Natural killer cell (primary cell): ENCODE results near the gene KCNJ12. TPM values are rescaled to one million over a fixed set of nuclear protein-coding genes. Genes with fewer than 3 reads are reported as not detected.
"Not testable (repeated sequence)": the region's sequence is repeated elsewhere in the genome, so short reads cannot be mapped to it uniquely, and the experiment has no call there.

Experiments
- ATAC-seq, 3 donors: fragments of 150-1000 bp in 2 of 3; fragments of 200-7000 bp in 1 of 3; cut with Tn5 transposase; 1 replicate in 1 of 3; 2 replicates in 2 of 3; pipeline ENCODE4 v1.10.0; 2021; ENCODE audit warnings: mild to moderate bottlenecking in 2 of 3, moderate library complexity in 2 of 3
- DNase-seq, 2 donors: peaks; one replicate each; pipeline versions ENCODE4 v3.0.0 to v3.0.0-alpha.2; 2013 to 2021; ENCODE audit warnings: mixed read lengths in 1 of 2
- H3K27ac ChIP-seq: one replicate; pipeline ENCODE4 v1.5.1; 2013; ENCODE audit warnings: mild to moderate bottlenecking, low read length
- H3K27me3 ChIP-seq: one replicate; pipeline ENCODE4 v1.6.1; 2013; ENCODE audit warnings: low read length; ENCODE audit not compliant: control insufficient read depth, insufficient read depth
- H3K36me3 ChIP-seq: one replicate; pipeline ENCODE4 v1.6.1; 2013; ENCODE audit warnings: low read length; ENCODE audit not compliant: control insufficient read depth, insufficient read depth
- H3K4me1 ChIP-seq: one replicate; pipeline ENCODE4 v1.6.1; 2013; ENCODE audit warnings: low read length; ENCODE audit not compliant: control insufficient read depth, insufficient read depth
- H3K4me3 ChIP-seq: one replicate; pipeline ENCODE4 v1.5.1; 2013; ENCODE audit warnings: low read length
- H3K9me3 ChIP-seq: one replicate; pipeline ENCODE4 v1.6.1; 2013; ENCODE audit warnings: low read length; ENCODE audit not compliant: control insufficient read depth, insufficient read depth
- H3K27ac Mint-ChIP-seq, 2 donors: one replicate each; pipeline ENCODE4 v1.8.0; 2022; ENCODE audit warnings: mild to moderate bottlenecking in 2 of 2, mixed read lengths in 2 of 2, moderate library complexity in 1 of 2
- H3K27me3 Mint-ChIP-seq, 2 donors: one replicate each; pipeline ENCODE4 v1.8.0; 2022; ENCODE audit warnings: low read depth in 2 of 2, mixed read lengths in 2 of 2
- H3K36me3 Mint-ChIP-seq: one replicate; pipeline ENCODE4 v1.8.0; 2022; ENCODE audit warnings: mixed read lengths
- H3K4me1 Mint-ChIP-seq, 2 donors: one replicate each; pipeline ENCODE4 v1.8.0; 2022; ENCODE audit warnings: mixed read lengths in 2 of 2
- H3K4me3 Mint-ChIP-seq: one replicate; pipeline ENCODE4 v1.8.0; 2022; ENCODE audit warnings: mild to moderate bottlenecking, moderate library complexity, mixed read lengths
- H3K9me3 Mint-ChIP-seq, 2 donors: one replicate each; pipeline ENCODE4 v1.8.0; 2022; ENCODE audit warnings: mixed read lengths in 2 of 2
- CTCF ChIP-seq: fragments of 200-600 bp; IDR thresholded peaks from one replicate; pipeline ENCODE4 v1.8.0; 2022; ENCODE audit warnings: antibody characterized with exemption
- WGBS: methylation state at CpG from one replicate; pipeline ENCODE4 v1.1.7; 2013; ENCODE audit warnings: missing lambda C conversion rate; ENCODE audit not compliant: insufficient coverage; 5-methylcytosine and 5-hydroxymethylcytosine counted together
- intact Hi-C: fragments of 100-400 bp; cut with micrococcal nuclease; formaldehyde crosslinking; loops from one replicate; pipeline ENCODE4 v1.14.2; 2022
- total RNA-seq, 4 donors: library from RNA; stranded (reverse); fragments of 120-200 nt in 1 of 4; gene quantifications; one replicate each; pipeline versions ENCODE4 v1.2.3 to v1.2.4, GENCODE V29; 2013 to 2022

KCNJ12 gene
- total RNA-seq, 3 donors from 2014 or later (not counting 1 experiment from before 2014, with no cell fraction given) = 0.14 TPM; not detected in 2

GRCh38 chr17:21452377-21453143, 76.4 kb downstream of the KCNJ12 start:
- no peaks in the 10 kb centered on the region for H3K27me3 ChIP-seq
- H3K36me3 Mint-ChIP-seq = no peaks in the 10 kb centered on the region
- H3K9me3 Mint-ChIP-seq = no peaks in the 10 kb centered on the region
- peaks cover 7 to 19% of the 10 kb centered on the region in 2 donors for H3K4me1 Mint-ChIP-seq
- intact Hi-C loops = loop anchor here (1.0 kb wide), 1 partner anchor 59 kb away; no protein-coding TSS in a partner anchor
- TF ChIP-seq CTCF = peak; percentile 30
- H3K27ac Mint-ChIP-seq = no peak overlapping the region
- 29% methylated on average over 49 of the region's 49 CpGs for WGBS
- peak overlapping the region; percentile 45 for H3K4me3 Mint-ChIP-seq
- H3K4me3 ChIP-seq = no peak overlapping the region
- peak in 1 of 2 donors; percentile 62 for DNase-seq
- no peak overlapping the region for H3K27ac ChIP-seq
- H3K27me3 Mint-ChIP-seq = peaks cover 9 to 25% of the 10 kb centered on the region in 2 donors
- no peaks in the 10 kb centered on the region for H3K9me3 ChIP-seq
- no peaks in the 10 kb centered on the region for H3K36me3 ChIP-seq
- peaks cover 15% of the 10 kb centered on the region for H3K4me1 ChIP-seq
- no peak for ATAC-seq

GRCh38 chr17:21453144-21453898, 77.2 kb downstream of the KCNJ12 start:
- DNase-seq = no peak
- no peaks in the 10 kb centered on the region for H3K36me3 Mint-ChIP-seq
- no peak for TF ChIP-seq CTCF
- Histone ChIP-seq H3K9me3 (no peaks in the 10 kb centered on the region), H3K27ac (no peak overlapping the region), H3K27me3 (no peaks in the 10 kb centered on the region), H3K4me3 (no peak overlapping the region), H3K4me1 (peaks cover 17% of the 10 kb centered on the region), H3K36me3 (no peaks in the 10 kb centered on the region)
- no peak overlapping the region for H3K27ac Mint-ChIP-seq
- H3K4me3 Mint-ChIP-seq = peak overlapping the region; percentile 1
- intact Hi-C loops = no loop called here
- peaks cover 9 to 23% of the 10 kb centered on the region in 2 donors for H3K27me3 Mint-ChIP-seq
- H3K9me3 Mint-ChIP-seq = no peaks in the 10 kb centered on the region
- H3K4me1 Mint-ChIP-seq = peaks cover 7 to 21% of the 10 kb centered on the region in 2 donors
- no peak for ATAC-seq
- 82% methylated on average over 16 of the region's 17 CpGs for WGBS

- intact Hi-C loops, H3K4me3 Mint-ChIP-seq, H3K9me3 Mint-ChIP-seq, ATAC-seq, H3K4me3 ChIP-seq, H3K27ac ChIP-seq, DNase-seq, H3K36me3 Mint-ChIP-seq, H3K27ac Mint-ChIP-seq, H3K27me3 ChIP-seq, H3K9me3 ChIP-seq, H3K36me3 ChIP-seq: not testable (repeated sequence)
- peaks cover 17% of the 10 kb centered on the region for H3K4me1 ChIP-seq
- Mint-ChIP-seq H3K27me3 (peaks cover 9 to 22% of the 10 kb centered on the region in 2 donors), H3K4me1 (peaks cover 7 to 21% of the 10 kb centered on the region in 2 donors)
- 91% methylated on average over 4 of the region's 5 CpGs for WGBS
Measured at GRCh38 chr17:21454006-21454405, 77.8 kb downstream of the KCNJ12 start.

- Histone ChIP-seq H3K36me3 (no peaks in the 10 kb centered on the region), H3K27ac (no peak overlapping the region), H3K27me3 (no peaks in the 10 kb centered on the region), H3K4me1 (peaks cover 17% of the 10 kb centered on the region), H3K4me3 (no peak overlapping the region), H3K9me3 (no peaks in the 10 kb centered on the region)
- no peaks in the 10 kb centered on the region for H3K36me3 Mint-ChIP-seq
- H3K27me3 Mint-ChIP-seq = peaks cover 9 to 22% of the 10 kb centered on the region in 2 donors
- intact Hi-C loops = no loop called here
- DNase-seq (no peak), ATAC-seq (no peak)
- H3K4me3 Mint-ChIP-seq = no peak overlapping the region
- H3K27ac Mint-ChIP-seq = no peak overlapping the region
- H3K9me3 Mint-ChIP-seq = no peaks in the 10 kb centered on the region
- WGBS = 90% methylated on average over 4 of the region's 4 CpGs
- H3K4me1 Mint-ChIP-seq = peaks cover 7 to 21% of the 10 kb centered on the region in 2 donors
- no peak for TF ChIP-seq CTCF
Measured at GRCh38 chr17:21454441-21454840, 78.3 kb downstream of the KCNJ12 start.
